GM06990 (cell line): ENCODE measurements around the gene PRRT3.

ENCODE experiments used
- DNase-seq: peaks from one replicate; pipeline ENCODE4 v3.0.0-alpha.2; 2011; ENCODE audit not compliant: insufficient read length; ENCODE audit errors: extremely low read depth
- H3K27me3 ChIP-seq: replicated peaks from 2 replicates; pipeline ENCODE4 v1.6.0; 2011; ENCODE audit warnings: low read length; ENCODE audit not compliant: control insufficient read depth, insufficient read depth
- H3K36me3 ChIP-seq: 2 replicates; pipeline ENCODE4 v1.5.1; 2011; ENCODE audit warnings: low read length; ENCODE audit not compliant: control insufficient read depth, insufficient read depth
- H3K4me3 ChIP-seq: replicated peaks from 2 replicates; pipeline ENCODE4 v1.5.1; 2011; ENCODE audit warnings: low read depth, mild to moderate bottlenecking, control low read depth, low read length
- TF ChIP-seq, protein P1 (sequence below): IDR thresholded peaks from 2 replicates; pipeline ENCODE4 v1.5.1; 2011; ENCODE audit warnings: low read length, control low read depth, mild to moderate bottlenecking, inconsistent platforms; ENCODE audit not compliant: insufficient read depth, poor library complexity, severe bottlenecking

Gene PRRT3

DNA sequence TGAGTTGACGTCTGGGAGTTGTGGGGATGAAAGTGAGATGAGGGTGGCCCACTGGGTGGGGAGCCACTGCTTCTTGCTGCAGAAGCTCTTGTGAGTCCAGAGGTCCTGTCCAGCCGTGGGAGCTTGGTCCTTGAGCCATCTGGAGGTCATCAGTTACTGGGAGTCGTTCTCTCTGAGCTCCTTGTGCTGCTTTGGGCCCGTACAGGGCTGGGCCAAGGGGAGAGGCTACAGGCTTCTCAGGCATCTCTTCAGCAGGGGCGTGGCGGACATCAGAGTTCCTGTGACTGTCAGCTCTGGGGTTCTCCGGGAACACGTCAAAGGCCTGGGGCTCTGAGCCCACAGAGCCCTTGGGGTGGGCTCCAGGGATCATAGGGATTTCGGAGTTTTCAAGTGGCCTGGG, 2.6 kb downstream of the PRRT3 start:
- H3K27me3 ChIP-seq, result no peaks in the 10 kb centered on the region
- H3K36me3 ChIP-seq, result peaks cover 21% of the 10 kb centered on the region
- no peak for DNase-seq
- no peak overlapping the region for H3K4me3 ChIP-seq
- TF ChIP-seq, protein P1, sequence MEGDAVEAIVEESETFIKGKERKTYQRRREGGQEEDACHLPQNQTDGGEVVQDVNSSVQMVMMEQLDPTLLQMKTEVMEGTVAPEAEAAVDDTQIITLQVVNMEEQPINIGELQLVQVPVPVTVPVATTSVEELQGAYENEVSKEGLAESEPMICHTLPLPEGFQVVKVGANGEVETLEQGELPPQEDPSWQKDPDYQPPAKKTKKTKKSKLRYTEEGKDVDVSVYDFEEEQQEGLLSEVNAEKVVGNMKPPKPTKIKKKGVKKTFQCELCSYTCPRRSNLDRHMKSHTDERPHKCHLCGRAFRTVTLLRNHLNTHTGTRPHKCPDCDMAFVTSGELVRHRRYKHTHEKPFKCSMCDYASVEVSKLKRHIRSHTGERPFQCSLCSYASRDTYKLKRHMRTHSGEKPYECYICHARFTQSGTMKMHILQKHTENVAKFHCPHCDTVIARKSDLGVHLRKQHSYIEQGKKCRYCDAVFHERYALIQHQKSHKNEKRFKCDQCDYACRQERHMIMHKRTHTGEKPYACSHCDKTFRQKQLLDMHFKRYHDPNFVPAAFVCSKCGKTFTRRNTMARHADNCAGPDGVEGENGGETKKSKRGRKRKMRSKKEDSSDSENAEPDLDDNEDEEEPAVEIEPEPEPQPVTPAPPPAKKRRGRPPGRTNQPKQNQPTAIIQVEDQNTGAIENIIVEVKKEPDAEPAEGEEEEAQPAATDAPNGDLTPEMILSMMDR, result no peak

GRCh38 chr3:9949115-9949514, 3.1 kb downstream of the PRRT3 start:
- Histone ChIP-seq H3K4me3 (no peak overlapping the region), H3K36me3 (peaks cover 25% of the 10 kb centered on the region), H3K27me3 (no peaks in the 10 kb centered on the region)
- no peak for DNase-seq
- TF ChIP-seq, protein P1, result no peak

- TF ChIP-seq, protein P1, result no peak
Observed at GRCh38 chr3:9948586-9948985, 3.6 kb downstream of the PRRT3 start.

DNA sequence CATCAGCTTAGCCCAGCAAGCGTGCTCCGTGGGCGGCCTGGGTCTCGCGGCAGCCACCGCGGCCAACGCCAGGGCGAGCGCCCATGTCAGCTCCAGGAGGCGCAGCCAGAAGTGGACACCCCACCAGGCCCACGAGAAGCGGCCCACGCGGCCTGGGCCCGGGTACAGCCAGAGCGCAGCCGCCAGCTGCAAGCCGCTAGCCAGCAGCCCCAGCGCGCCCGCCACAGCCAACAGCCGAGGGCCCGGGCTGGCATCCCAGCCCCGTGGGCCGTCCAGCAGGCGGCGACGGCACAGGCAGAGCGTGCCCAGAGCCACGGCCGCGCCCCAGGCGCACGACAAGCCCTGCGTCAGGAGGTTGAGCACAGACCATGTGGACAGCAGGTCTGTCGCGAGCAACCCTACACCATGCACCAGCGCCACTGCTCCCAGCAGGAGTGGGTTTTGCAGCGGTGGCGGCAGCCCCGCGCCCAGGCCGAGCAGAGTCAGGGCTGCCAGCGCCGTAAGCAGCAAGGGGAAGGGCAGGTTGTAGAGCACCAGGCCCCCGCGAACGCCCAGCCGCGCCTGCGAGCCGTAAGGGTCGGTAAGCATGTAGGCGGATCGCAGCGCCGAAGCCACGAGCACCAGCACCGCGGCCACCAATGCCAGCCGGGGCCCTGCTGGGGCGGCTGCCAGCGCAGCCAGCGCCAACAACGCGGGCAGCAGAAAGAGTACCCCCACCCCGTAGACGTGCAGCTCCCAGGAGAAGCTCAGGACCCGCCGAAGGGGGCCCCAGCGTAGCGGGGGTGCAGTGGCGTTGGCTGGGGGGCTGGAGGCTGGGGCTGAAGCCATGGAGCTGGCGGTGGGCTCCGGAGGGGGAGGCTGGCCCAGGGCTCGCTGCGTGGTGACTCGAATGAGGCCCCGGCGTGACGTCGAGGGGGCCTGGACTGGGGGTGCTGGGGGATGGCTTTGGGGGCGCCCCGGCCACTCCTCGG, 4.9 kb downstream of the PRRT3 start:
- H3K36me3 ChIP-seq, result peaks cover 38% of the 10 kb centered on the region
- H3K27me3 ChIP-seq, result no peaks in the 10 kb centered on the region
- no peak overlapping the region for H3K4me3 ChIP-seq
- TF ChIP-seq, protein P1, result no peak
- DNase-seq, result no peak

More at GRCh38 chr3:9948586-9948985, 3.6 kb downstream of the PRRT3 start:
- Histone ChIP-seq H3K27me3 (no peaks in the 10 kb centered on the region), H3K36me3 (peaks cover 29% of the 10 kb centered on the region), H3K4me3 (no peak overlapping the region)
- no peak for DNase-seq

- no peak overlapping the region for H3K4me3 ChIP-seq
- H3K36me3 ChIP-seq, result peaks cover 39% of the 10 kb centered on the region
- DNase-seq, result no peak
- TF ChIP-seq, protein P1, result no peak
- H3K27me3 ChIP-seq, result no peaks in the 10 kb centered on the region
Observed at GRCh38 chr3:9946112-9947024, 5.8 kb downstream of the PRRT3 start.
